Calu3 (cell line): Measurements from ENCODE around the gene UBR7. TPM values are rescaled to one million over a fixed set of nuclear protein-coding genes. Genes with fewer than 3 reads are reported as not detected.

Source experiments
- BruUV-seq: library from RNA; stranded (reverse); fragments of 400-500 nt; replicated peaks from 2 replicates; lab custom pipeline; 2021; lab: Mats Ljungman, UMichigan
- CTCF ChIA-PET: fragments of 300-600 bp; sonication (Branson Sonifier 250); formaldehyde crosslinking; loops from one replicate; lab custom pipeline; 2022; ENCODE audit warnings: antibody characterized with exemption; lab: Charles Lee
- DNase-seq: peaks from one replicate; pipeline ENCODE4 v3.0.0; 2022
- H3K27ac Mint-ChIP-seq: one replicate; pipeline ENCODE4 v1.8.0; 2022; ENCODE audit warnings: mixed read lengths; ENCODE audit not compliant: unreplicated experiment
- H3K27me3 Mint-ChIP-seq: one replicate; pipeline ENCODE4 v1.8.0; 2022; ENCODE audit warnings: mixed read lengths; ENCODE audit not compliant: unreplicated experiment
- H3K36me3 Mint-ChIP-seq: one replicate; pipeline ENCODE4 v1.8.0; 2022; ENCODE audit warnings: mild to moderate bottlenecking, moderate library complexity, mixed read lengths; ENCODE audit not compliant: insufficient read depth, unreplicated experiment
- H3K4me1 Mint-ChIP-seq: one replicate; pipeline ENCODE4 v1.8.0; 2022; ENCODE audit warnings: mild to moderate bottlenecking, low read depth, mixed read lengths; ENCODE audit not compliant: unreplicated experiment
- H3K4me3 Mint-ChIP-seq: one replicate; pipeline ENCODE4 v1.8.0; 2022; ENCODE audit warnings: mild to moderate bottlenecking, low read depth, moderate library complexity, mixed read lengths; ENCODE audit not compliant: unreplicated experiment
- H3K9me3 Mint-ChIP-seq: one replicate; pipeline ENCODE4 v1.8.0; 2022; ENCODE audit warnings: low read depth, mixed read lengths; ENCODE audit not compliant: unreplicated experiment
- CTCF ChIP-seq: fragments of 200-600 bp; IDR thresholded peaks from one replicate; pipeline ENCODE4 v1.8.0; 2022; ENCODE audit warnings: antibody characterized with exemption; ENCODE audit not compliant: unreplicated experiment
- intact Hi-C: fragments of 100-400 bp; cut with micrococcal nuclease; formaldehyde crosslinking; loops from one replicate; pipeline ENCODE4 v1.10.0; 2022; ENCODE audit not compliant: unreplicated experiment
- total RNA-seq: library from RNA; stranded (reverse); gene quantifications from 2 replicates; pipeline ENCODE4 v1.2.3, GENCODE V29; 2022

The UBR7 gene
- total RNA-seq, 1 experiment from 2014 or later: 20.3 TPM

GRCh38 chr14:93195316-93195999, 11.6 kb upstream of the UBR7 start:
- Mint-ChIP-seq H3K27me3 (no peaks in the 10 kb centered on the region), H3K4me1 (no peaks in the 10 kb centered on the region), H3K36me3 (no peaks in the 10 kb centered on the region), H3K27ac (no peak overlapping the region), H3K4me3 (no peak overlapping the region), H3K9me3 (no peaks in the 10 kb centered on the region)
- intact Hi-C loops: no loop called here
- TF ChIP-seq CTCF: no peak
- CTCF ChIA-PET: no interaction called here
- BruUV-seq: no TSS peak
- DNase-seq: no peak

DNA sequence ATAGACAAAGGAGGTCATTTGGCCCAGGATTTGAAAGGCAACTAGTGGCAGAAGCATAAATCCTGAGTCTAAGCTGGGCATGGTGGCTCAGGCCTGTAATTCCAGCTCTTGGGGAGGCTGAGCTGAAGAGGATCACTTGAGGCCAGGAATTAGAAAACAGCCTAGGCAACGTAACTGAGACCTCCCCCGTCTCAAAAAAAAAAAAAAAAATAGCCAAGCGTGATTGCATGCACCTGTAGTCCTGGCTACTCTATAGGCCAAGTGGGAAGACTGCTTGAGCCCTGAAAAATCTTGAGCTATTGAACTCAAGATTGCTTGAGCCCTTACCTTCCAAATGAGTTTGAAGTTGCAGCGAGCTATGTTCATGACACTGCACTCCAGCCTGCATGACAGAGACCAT, 8.0 kb upstream of the UBR7 start:
- no peaks in the 10 kb centered on the region for H3K27me3 Mint-ChIP-seq
- BruUV-seq: no TSS peak
- peaks cover 5% of the 10 kb centered on the region for H3K36me3 Mint-ChIP-seq
- no peaks in the 10 kb centered on the region for H3K9me3 Mint-ChIP-seq
- no peak overlapping the region for H3K27ac Mint-ChIP-seq
- intact Hi-C loops: no loop called here
- H3K4me3 Mint-ChIP-seq: no peak overlapping the region
- CTCF ChIA-PET: no interaction called here
- H3K4me1 Mint-ChIP-seq: no peaks in the 10 kb centered on the region
- TF ChIP-seq CTCF: no peak
- DNase-seq: no peak

- H3K9me3 Mint-ChIP-seq: no peaks in the 10 kb centered on the region
- DNase-seq: no peak
- no peak for TF ChIP-seq CTCF
- CTCF ChIA-PET: no interaction called here
- no peak overlapping the region for H3K4me3 Mint-ChIP-seq
- intact Hi-C loops: no loop called here
- no TSS peak for BruUV-seq
- H3K27ac Mint-ChIP-seq: no peak overlapping the region
- H3K36me3 Mint-ChIP-seq: peaks cover 5% of the 10 kb centered on the region
- H3K4me1 Mint-ChIP-seq: no peaks in the 10 kb centered on the region
- no peaks in the 10 kb centered on the region for H3K27me3 Mint-ChIP-seq
These were observed 6.5 kb upstream of the UBR7 start for GRCh38 chr14:93200553-93200952.

DNA sequence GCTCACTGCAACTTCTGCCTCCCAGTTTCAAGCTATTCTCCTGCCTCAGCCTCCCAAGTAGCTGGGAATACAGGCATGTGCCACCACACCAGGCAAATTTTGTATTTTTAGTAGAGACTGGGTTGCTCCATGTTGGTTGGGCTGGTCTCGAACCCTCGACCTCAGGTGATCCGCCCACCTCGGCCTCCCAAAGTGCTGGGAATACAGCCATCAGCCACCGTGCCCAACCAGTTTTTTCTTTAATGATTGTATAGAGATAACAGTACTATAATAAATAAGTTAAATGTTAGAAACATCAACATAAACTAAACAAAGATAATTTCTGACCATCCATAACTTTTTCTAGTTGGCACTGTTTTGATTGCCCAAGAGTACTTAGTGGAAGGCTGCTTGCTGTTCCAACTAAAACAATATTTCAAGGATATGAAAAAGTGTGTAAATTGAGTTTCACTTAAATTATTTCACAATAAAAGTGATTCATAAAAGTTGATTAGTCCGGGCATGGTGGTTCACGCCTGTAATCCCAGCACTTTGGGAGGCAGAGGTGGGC, 5.8 kb upstream of the UBR7 start:
- Mint-ChIP-seq H3K9me3 (no peaks in the 10 kb centered on the region), H3K4me3 (no peak overlapping the region), H3K27ac (no peak overlapping the region), H3K27me3 (no peaks in the 10 kb centered on the region), H3K4me1 (no peaks in the 10 kb centered on the region), H3K36me3 (peaks cover 12% of the 10 kb centered on the region)
- intact Hi-C loops: no loop called here
- no peak for DNase-seq
- no peak for TF ChIP-seq CTCF
- BruUV-seq: no TSS peak
- CTCF ChIA-PET: no interaction called here
